Measurements from ENCODE around the gene OR14J1. TPM values are rescaled to one million over a fixed set of nuclear protein-coding genes. Genes with fewer than 3 reads are reported as not detected.
"Not testable (repeated sequence)": the region's sequence is repeated elsewhere in the genome, so short reads cannot be mapped to it uniquely, and the experiment has no call there.

OR14J1 gene
- polyA plus RNA-seq (2014; cell fraction: cytosol; rRNA removed), result not detected in 2 replicates
- not detected in 2 replicates for polyA plus RNA-seq (2014; cell fraction: nucleus; rRNA removed)

- no peak for DNase-seq (ENCODE audit: low spot score)
Measured at GRCh38 chr6:29301316-29301715, at the start of gene OR14J1. TSS of gene OR14J1 (plus strand) at chr6:29301701. CDS start at chr6:29306690, 4,989 bp downstream.

- no peak for DNase-seq (ENCODE audit: low spot score)
Measured at GRCh38 chr6:29251736-29252135, 49.8 kb upstream of the OR14J1 start.

- DNase-seq (ENCODE audit: low spot score), result no peak
Measured at GRCh38 chr6:29255530-29255929, 46.0 kb upstream of the OR14J1 start.

- DNase-seq (ENCODE audit: low spot score), result no peak
Measured at GRCh38 chr6:29259721-29260120, 41.8 kb upstream of the OR14J1 start.

- DNase-seq (ENCODE audit: low spot score), result no peak
Measured at GRCh38 chr6:29263001-29263400, 38.5 kb upstream of the OR14J1 start.

- DNase-seq (ENCODE audit: low spot score), result no peak
Measured at GRCh38 chr6:29294499-29294914, 7.0 kb upstream of the OR14J1 start.

GRCh38 chr6:29295181-29295585 is 6.3 kb upstream of the OR14J1 start:
- DNase-seq (ENCODE audit: low spot score), result no peak

GRCh38 chr6:29295623-29296022 is 5.9 kb upstream of the OR14J1 start:
- DNase-seq (ENCODE audit: low spot score), result no peak

GRCh38 chr6:29319931-29320330 is 18.4 kb downstream of the OR14J1 start:
- no peak for DNase-seq (ENCODE audit: low spot score)

GRCh38 chr6:29323332-29323731 is 21.8 kb downstream of the OR14J1 start:
- DNase-seq (ENCODE audit: low spot score), result not testable (repeated sequence)

GRCh38 chr6:29325777-29326176 is 24.3 kb downstream of the OR14J1 start:
- no peak for DNase-seq (ENCODE audit: low spot score)

GRCh38 chr6:29332676-29333075 is 31.2 kb downstream of the OR14J1 start:
- no peak for DNase-seq (ENCODE audit: low spot score)

- DNase-seq (ENCODE audit: low spot score), result no peak
Measured at GRCh38 chr6:29336269-29336668, 34.8 kb downstream of the OR14J1 start.

GRCh38 chr6:29345380-29345779 is 43.9 kb downstream of the OR14J1 start:
- DNase-seq (ENCODE audit: low spot score), result no peak

GRCh38 chr6:29349348-29349747 is 47.8 kb downstream of the OR14J1 start:
- DNase-seq (ENCODE audit: low spot score), result not testable (repeated sequence)

- DNase-seq (ENCODE audit: low spot score), result no peak
Measured at GRCh38 chr6:29354980-29355379, 53.5 kb downstream of the OR14J1 start.

- DNase-seq (ENCODE audit: low spot score), result no peak
Measured at GRCh38 chr6:29355603-29356002, 54.1 kb downstream of the OR14J1 start.
